Stimulated activated CD8-positive, alpha-beta memory T cell treated with anti-CD3 and anti-CD28 coated beads, Interleukin-15, amount 100 ng/mL, for 48 hours (primary cell): ENCODE results near the gene ADAMTS5.

Source experiments
- DNase-seq, 2 donors: peaks; one replicate each; pipeline ENCODE4 v3.0.0-alpha.2; 2020; ENCODE audit warnings: low read depth in 2 of 2

Gene ADAMTS5

DNA sequence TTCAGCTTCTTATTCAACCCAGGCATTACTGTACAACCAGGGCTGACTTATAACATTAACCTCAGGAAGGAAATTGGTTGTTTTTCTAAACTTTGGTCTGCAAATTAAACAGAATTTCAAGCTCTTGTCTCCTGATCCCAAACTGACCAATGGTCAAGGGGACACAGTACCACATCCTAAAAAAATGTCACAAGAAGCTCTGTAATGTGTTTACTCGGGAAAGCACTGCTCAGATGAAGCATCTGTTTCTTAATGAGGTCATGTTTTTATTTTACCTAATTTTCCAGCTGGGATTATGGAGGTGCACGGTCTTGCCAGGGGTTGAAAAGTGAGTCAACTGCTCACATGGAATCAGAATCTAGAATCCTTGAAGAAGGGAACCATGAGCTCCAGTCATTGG, 18.7 kb downstream of the ADAMTS5 start:
- no peak for DNase-seq

DNA sequence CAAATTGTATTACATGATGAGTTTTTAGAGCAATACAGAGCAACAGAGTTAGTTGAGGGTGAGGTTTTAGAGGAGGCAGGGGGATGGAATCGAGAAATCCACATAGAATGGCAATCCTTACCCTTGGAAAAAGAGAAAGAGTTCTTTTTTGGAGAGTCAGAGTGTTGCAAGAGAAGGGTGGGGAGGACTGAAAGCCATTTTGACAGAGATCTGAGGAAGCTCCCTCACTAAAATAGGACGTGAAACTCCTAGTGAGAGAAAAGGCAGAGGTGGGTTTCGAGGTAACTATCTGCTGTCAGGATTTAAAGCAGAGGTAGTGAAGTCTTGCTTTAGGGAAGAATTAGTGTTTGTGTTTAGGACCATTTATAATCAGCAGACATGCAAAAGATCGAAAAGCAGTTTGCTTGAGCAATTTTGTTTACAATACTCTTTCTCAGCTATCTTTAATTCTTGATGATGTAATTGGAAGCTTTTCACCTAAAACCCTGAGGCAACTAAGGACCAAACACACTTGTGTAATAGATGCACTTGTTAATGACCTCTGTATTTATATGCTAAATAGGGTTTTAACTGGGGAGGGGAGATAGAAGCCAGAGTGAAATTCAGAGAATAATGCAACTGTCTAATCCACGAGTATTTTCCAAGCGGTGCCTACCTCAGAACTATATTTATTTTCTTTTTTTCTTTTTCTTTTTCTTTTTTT, 20.0 kb downstream of the ADAMTS5 start:
- no peak for DNase-seq

DNA sequence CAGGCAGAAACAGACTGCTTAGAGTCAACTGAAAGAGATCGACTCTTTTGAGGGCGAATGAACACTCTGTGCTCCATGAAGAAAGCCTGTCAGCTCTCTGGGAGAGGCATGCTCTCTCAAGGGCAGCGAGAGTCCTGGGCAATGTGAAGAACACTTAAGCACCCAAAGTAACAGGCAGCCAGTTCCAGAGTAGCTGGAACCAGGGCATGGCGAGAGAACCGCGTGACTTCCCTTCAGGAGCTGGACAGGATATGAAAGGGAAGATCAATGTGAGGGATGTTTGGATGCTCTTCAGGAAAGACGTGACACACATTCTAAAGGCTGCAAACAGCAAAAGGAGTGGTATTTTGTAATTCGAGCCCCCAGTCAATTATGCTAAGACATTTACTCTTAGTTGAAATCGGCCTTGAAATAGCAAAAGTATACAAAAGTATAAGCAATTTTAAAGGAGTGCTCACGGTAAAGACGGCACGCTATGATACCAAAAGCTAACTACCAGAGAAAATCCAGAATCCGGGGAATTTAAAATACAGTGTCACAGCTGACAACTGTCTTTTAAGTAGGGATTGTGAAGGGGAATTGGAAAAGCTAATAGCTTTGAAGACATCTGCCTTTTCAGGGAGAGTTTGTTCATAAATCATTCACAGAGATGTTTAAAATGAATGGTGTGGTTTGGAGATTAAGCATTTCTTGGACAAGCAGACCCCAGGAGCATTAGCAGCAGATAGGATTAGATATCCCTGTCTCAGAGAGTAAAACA, 20.8 kb downstream of the ADAMTS5 start:
- no peak for DNase-seq

DNA sequence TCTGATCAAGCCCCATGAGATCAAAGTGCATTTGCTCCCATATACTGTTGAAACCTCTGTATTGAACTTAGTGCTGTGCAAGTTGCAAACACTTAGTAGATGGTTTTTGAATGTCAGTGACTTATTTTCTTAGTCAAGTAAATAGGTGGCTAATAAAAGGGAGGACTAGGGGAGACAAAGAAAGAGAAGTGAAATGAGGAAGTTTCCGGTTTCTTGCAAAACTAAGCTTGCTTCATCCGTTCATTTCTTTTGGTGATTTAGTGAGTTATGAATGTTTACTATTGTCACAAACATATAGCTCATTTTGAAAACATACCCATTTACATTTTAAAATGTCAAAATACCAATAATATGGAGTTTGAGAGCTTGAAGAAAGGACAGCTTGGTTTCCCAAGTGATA, 23.0 kb downstream of the ADAMTS5 start:
- DNase-seq, result no peak

DNA sequence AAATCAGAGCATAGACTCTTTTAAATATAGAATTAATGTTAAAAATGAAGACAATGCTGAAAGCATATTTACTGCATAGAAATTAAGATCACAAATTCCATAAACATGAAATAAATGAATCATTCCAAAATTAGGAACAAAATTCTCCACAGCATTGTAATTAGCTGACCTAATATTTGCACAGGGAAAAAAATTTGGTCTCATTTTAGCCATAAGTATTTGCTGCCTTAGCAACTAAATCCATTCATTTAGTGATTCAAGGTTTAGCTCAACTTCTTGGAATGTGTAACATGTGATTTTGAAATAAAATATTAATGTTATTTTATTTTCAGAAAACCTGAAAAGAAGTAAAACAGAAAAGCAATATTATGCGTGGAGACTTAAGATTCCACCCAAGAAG, 25.5 kb downstream of the ADAMTS5 start:
- no peak for DNase-seq

DNA sequence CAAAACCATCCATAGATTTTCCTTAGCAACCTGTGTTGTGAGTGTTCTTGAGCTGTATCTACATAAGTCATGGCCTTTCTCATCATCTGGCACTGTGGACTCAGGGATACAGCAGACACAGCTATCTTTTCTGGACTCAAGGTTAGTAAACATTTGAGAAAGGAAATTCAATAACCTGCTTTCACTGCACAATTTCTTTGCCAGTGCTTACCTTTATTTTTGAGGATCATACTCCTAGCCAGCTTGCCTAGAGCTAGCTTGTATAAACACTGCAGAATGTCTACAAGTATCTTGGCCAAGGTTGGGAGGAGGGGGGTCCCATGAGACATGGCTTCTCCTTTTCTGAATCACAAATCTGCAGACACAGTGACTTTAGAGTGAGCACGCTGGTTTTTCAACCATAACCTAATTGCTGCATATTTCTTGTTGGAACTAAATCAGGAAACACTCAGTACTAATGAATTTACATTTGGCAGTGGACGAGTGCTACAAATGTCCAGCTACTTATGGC, 27.2 kb downstream of the ADAMTS5 start:
- DNase-seq, result no peak

DNA sequence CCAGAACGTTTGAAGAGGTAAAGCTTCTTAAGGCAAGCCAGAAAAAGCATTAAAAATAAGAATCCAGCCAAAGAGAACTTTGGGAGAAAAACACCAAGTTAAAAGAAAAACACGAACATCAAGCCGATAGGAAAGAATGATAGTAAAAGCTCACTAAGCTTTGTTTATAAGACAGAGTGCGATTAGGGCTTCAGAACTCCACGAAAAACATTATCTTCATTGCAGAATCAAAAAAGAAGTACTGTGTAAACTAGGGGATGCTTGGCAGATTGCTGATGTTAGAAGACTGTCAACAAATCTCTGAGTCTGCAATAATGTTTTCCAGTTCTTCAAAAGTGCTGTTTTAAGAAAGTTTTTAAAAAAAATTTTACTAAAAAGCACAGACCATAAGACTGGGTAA, 30.2 kb downstream of the ADAMTS5 start:
- DNase-seq, result no peak

DNA sequence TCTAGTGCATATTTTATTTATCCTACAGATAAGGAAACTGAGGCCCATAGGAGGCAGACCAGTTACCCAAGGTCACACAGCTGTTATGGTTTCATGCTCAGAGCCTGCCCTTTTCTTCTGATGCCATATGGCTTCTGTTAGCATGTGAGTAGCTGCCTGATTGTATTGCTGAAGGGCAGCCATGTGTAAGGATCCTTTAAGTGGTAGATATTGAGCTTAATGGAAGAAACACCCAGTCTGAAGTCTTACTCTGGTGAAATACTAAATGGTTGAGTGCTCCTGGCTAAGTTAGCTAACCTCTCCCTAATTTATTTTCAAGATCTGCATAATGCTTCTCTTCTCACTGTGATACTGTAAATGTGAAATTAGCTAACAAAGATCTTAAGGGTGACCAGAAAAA, 30.9 kb downstream of the ADAMTS5 start:
- no peak for DNase-seq

DNA sequence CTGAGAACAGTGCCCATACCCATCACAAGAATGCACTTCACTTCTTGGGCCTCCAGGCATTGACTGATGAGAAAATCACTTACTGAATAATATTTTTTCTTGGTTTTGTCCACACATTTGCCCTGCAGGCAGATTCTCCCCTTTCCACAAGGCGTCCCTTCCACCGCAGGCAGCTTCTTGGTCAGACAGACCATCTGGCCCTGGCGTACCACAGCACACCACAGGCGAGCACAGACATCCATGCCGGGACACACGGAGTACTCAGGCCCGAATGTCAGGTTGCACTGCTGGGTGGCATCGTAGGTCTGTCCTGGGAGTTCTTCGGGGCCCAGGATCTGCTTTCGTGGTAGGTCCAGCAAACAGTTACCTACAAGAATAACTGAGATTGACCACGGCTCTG, 32.5 kb downstream of the ADAMTS5 start:
- no peak for DNase-seq

DNA sequence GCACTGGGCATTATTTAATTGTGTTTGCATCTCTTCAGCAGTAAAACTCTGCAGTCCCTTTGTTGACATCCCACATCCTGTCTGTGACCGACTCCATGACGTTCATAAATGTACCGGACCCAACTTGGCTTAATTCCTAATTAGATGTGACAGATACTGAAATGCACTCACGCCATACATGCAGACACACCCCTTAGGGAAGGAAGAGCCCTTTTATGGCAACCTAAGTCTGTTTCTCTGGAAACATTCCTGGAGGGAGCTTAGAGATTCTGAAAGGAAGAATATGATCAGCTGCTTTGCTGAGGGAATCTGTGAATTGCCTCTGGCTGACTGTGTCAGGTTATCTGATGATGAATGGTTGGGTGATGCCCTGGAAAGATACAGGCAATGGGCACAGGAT, 33.4 kb downstream of the ADAMTS5 start:
- no peak for DNase-seq

DNA sequence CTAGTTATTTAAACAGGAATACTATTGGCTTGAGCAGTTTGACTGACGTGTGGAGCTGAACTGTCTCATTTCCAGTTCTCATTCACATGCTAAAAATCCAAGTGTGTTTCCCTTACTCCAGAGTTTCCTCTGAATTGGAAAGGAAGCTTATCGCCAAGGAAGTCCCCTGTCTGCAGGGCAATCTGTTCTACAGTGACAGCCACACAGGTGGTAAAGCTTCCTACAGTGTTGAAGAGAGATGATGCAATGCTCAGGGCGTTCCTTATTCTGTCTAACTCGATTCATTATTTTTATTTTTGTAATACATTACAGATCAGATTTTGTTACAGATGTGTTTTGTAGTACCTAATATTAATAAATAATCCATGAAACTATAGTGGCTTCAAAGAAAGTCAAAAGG, 41.3 kb downstream of the ADAMTS5 start:
- no peak for DNase-seq

DNA sequence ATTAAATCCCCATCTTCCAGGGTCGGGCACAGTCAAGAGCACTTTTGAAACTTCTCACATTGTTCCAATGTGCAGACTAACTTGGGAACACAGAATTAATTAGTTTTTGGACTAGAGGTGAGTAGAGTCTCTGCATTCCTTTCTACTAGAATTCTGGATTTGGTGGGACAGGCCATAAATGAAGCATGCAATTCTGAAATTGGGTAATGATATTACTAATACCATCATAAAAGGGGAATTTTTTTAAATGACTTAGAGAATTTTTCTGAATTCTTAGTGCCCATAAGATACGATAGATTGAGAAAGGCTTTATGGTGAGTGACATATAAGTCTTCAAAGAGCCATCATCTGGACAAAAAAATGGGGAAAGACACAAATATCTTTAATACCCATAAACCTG, 41.8 kb downstream of the ADAMTS5 start:
- no peak for DNase-seq

DNA sequence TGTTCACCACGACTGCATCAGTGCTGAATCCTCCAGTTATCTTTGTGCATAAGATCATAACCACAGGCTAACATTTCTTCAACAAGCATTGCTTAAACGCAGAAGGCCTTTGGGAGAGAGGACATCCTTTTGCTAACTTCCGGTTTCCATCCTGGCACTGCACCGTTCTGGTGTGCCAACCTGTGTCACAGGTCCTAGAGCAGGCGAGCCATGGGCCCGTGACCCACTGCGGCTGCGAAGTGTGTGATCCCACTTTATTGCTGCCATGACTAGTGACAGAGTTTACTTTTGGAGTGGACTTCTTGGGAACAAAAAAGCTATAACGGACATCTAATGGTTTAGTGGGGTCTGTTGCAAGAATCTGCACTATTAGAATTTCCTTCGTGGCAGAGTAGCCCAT, 42.9 kb downstream of the ADAMTS5 start:
- DNase-seq, result no peak

DNA sequence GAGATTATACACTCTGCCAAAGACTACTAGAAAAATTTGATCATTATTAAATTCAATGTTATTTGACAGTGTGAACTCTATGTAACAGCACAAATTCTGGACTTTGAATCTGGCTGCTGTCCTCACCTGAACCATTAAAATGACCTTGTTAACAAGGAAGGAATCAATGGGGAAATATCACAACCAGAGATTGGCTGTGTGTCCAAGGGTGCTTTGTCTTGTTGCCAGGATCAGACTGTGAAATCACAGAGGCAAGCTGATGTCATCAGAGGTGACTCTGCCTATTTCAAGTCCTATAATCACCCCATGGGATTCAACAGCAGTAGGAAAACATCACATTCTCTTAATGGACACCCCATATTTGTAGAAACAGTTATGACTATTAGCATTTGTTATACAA, 46.8 kb downstream of the ADAMTS5 start:
- DNase-seq, result no peak

DNA sequence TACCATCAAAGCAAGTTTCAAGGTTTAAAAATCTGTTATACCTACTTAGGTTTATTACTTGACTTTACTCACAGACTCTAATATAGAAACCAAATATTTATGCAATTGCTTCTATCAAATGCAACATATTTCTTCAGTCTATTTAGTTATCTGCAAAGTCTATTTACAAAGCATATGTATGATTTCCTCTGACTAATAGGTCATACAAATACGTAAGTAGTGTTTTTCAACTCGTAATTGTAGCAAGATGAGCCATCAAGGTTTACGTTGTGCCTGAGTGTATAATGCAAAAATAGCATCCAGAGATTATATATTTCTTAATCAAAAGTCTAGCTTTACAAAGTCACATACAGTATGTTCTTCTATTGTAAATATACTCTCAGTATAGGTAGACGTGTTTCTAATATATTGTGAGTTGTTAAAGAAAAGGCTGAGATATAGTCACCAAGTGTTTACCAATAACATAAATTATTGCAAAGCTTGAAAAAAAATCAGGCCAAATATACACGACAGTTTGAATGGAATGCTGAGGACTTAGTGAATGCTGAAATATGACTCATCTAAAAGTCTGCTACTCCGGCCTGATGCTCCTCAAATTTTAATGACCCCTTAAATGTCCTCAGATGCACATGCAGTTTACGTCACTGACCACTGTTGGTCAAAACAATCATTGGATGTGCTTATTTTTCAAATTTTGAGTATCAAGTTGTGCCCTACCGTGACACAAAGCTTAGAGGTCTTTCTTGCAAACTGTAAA, 48.4 kb downstream of the ADAMTS5 start:
- no peak for DNase-seq

DNA sequence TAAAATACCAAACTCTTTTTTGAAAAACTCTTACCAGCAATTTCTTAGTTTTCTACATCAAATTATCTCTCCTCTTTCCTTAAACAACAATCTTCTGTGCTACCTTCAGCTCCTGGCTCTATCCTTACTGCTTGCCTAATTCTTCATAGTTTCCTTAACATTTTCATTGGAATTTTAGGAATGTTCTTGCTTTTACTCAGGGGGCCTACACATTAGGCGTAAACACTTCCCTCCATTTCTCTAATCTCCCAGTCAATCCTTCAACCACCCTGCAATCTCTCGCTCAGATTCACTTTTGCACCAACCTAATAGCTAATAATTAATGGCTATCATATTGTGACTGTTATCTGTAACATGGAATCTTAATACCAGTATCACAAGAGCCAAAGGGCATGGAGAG, 50.1 kb downstream of the ADAMTS5 start:
- no peak for DNase-seq

DNA sequence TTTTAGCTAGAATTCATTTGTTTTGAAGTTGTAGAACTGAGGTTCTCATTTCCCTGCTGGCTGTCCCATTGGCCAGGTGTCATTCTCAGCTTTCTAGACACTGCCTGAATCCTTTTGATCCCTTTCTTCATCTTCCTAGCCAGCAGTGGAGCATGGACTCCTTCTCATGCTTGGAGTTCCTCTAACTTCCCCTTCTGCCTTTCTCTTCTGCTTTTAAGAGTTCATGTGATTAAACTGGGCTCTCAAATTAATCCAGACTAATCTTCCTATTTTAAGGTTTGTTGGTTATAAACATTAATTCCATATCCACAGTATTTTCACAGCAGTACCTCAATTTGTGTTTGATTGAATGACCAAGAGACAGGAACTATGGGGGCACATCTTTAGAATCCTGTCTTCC, 52.3 kb downstream of the ADAMTS5 start:
- no peak for DNase-seq

DNA sequence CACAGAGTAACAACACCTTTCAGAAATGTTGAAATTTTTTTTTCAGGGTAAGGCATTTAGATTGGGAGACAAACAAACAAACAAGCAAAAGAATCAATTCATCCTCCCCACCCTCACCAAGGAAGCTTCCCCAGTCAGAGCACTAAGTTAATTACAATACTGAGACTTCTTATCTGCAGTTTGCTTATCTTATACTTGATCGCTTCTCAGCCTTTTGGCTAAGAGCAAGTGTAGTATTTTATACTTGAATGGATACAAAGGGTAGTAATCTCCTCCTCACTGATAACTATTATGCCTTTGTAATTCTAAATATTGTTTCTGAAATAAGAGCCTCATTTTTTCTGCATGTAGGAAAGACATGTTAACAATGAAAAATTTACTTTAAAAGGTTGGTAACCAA, 54.4 kb downstream of the ADAMTS5 start:
- no peak for DNase-seq

DNA sequence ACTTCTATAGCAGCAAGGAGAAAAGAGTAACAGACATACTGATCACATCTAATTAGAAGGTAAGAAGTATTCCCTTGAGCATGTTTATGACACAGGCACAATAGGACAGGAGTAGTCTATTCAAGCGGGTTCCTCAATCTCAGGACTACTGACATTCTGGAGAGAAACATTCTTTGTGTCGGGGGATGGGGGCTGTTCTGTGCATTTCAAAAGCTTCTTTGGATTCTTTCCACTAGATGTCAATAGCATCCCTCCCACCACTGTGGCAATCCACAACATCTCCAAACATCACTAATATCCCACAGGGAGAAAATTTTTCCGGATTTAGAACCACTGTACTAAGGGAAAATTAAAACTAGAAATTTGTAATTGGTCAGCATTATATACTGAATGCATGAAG, 56.9 kb downstream of the ADAMTS5 start:
- DNase-seq, result no peak

DNA sequence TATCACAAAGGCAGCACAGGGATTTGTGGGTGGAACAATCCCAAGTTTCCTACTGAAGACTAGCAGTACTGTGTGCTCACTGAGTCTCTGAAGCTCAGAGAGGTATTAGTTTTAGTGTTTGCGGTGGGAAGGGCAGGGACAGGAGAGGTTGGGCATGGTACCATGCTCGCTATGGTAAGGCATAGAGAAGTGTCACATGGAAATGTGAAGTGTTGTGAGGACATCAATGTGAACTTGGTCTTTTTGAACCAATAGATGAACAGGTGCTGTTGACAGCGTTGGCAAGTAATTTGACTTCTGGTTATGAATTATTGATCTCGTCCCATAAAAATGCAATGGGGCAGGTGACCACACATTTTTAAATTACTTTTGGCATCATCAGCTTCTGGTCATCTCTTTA, 65.9 kb downstream of the ADAMTS5 start:
- no peak for DNase-seq

DNA sequence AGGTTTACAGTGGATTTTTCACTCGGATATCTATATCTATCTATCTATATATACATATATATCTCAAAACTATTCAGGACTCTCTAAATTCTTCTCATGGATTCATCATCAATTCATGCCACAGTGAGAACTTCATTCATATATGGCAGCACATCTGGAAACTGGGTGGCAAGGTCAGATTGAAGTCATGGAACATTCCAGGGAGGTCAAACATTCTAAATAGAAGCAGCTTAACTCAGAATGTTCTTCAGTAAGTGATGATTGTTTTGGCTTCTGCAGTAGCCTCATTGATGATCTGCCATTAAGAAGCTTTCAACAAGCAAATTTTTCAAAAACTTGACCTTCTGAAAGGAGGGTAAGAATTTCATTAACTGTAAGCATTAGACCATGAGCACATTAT, 74.7 kb downstream of the ADAMTS5 start:
- no peak for DNase-seq

DNA sequence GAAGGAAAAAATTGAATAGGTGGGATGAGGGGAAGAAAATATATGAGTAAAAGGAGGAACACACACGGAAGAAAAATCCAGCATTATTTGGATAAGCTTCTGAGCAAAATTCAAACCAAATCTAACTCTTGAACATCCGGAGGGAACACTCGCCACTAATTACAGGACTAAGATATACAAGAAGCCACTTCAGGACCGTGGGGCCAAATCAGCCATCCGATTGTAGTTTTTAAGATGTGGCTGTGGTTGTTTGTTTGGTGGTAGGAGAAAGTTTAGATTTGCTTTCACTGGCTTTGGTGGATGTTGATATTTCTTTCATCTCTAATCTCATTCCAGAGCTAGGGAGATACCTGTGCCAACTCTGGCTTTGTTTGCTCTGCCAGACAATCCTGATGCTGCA, 78.0 kb downstream of the ADAMTS5 start:
- no peak for DNase-seq

DNA sequence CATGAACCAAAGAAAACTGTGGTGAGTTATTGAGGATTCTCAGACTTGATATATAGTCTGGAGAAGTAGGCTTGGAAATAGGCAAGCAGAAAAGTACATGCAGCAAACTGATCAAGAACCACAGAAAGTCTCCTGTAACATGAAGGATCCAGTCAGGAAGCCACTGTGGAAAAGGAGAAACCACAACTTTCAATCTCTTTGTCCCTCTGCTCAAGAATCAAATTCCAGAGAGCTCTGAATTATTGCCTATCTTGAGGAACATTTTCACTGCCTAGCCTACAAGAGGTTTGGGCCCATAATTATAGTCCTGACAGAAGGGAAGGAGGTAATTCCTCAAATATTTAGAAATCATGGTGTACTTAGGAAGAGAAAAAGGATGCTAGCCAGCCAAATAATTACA, 78.6 kb downstream of the ADAMTS5 start:
- no peak for DNase-seq
